Activated effector memory CD4-positive, alpha-beta T cell treated with Interleukin-2 at 50 U/mL for 16 hours (primary cell): ENCODE data around the gene TXNDC5.
A peak's percentile ranks its signal among the peaks of the same experiment; 100 is the strongest.
"Not testable (repeated sequence)": the region's sequence is repeated elsewhere in the genome, so short reads cannot be mapped to it uniquely, and the experiment has no call there.

Experiments
- DNase-seq: peaks from one replicate; pipeline ENCODE4 v3.0.0-alpha.2; 2020

TXNDC5 gene

GRCh38 chr6:7912736-7913517, 2.3 kb upstream of the TXNDC5 start:
- DNase-seq, result no peak

GRCh38 chr6:7912024-7912423, 1.4 kb upstream of the TXNDC5 start:
- DNase-seq, result no peak

GRCh38 chr6:7911345-7911725, 747 bp upstream of the TXNDC5 start:
- DNase-seq, result no peak

DNA sequence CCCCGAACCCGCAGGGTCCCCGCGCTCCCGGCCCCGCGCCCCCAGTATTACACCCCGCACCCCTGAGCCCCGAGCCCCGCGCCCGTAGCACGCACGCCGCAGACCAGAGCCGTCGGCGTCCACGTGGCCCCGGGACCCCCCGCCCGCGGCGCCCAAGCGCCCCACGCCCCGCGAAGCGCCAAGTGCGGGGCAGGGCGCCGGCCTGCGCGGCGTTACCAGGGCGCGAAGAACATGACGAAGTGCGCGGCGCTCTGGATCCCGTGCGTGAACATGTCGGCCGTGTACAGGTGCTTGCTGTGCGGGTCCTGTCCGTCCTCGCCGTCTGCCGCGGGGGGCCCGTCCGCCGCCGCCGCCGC, 312 bp downstream of the TXNDC5 start:
- DNase-seq, result no peak

DNA sequence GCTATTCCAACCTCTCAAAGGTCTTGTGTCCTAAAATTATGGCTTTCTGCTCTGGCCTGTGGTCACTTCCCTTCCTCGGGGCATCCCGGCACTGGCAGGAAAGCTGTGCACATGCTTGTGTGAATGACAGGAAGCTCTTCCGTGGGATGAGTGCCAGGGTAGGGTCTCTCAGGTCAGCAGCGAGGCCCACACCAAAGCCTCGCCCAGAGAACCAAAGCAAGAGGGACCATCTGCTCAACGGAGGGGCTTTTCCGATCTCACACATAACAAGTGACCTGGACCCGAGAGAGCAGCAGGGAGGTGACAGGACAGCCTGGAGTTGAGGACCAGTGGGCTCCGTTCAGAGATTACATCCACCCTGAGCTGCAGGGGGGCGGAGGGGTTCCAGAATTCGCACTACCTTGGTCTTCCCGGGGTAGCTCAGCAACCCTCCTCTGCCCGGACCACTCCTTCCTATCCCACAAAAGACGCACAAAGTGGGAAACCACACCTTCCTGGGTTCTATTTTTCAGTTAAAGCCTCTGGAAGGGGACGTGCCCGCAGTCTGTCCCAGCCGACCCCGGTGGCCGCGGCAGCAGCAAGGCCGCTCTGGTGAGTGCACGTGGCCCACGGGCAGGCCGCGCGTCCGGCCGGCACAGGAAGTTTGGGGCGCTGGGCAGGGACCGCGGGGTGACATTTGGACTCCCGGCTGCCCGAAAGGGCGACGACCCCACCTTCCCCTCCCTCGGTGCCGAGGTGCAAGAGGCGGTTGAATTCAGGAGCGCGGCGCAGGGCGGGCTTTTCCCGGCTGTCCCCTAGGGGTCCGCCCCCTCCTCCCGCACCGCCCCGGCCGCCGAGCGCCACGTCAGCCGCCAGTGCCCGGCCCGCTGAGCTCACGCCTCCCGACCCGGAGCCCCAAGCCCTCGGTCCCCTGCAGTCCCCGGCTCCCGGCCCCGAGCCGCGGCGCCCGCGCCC, 988 bp downstream of the TXNDC5 start:
- peak; percentile 12 for DNase-seq

GRCh38 chr6:7907159-7907558, 3.4 kb downstream of the TXNDC5 start:
- DNase-seq, result no peak

DNA sequence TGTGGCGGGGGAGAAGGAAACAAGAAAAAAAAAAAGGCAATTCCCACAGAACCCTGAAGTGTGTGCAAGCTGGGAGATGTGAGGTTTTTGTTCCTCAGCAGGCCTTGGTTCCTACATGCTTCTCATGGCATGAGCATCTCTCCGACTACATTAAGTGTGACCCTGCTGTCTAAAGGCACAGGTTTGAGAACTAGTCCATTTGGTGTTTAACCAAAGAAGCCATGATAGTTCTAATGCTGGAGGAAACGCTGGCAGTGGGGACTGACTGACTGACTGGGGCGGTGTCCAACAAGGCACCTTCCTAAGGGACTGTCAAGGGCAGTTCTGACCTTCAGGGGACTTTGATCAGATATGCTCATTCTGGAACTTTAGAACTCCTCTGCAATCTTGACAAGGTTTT, 3.8 kb downstream of the TXNDC5 start:
- no peak for DNase-seq

DNA sequence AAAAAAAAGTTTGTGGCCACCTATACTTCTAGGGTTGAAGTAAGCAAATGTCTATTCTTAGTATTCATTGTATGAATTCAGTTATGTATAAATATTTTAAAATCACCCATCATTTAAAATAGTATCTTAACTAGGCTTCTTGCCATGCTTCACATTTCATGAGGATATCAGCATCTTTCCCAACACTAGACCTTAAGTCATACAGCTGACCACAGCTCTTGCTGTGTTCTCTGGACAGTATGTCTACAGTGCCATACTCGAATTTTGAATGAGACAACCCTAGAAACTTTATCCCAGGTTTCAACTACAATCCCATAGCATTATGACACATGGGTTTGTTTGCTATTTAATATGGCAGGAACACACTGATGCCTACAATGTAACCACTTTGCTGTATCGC, 5.2 kb downstream of the TXNDC5 start:
- no peak for DNase-seq

GRCh38 chr6:7904654-7905319, 5.8 kb downstream of the TXNDC5 start:
- no peak for DNase-seq

- no peak for DNase-seq
Measured at GRCh38 chr6:7903673-7904072, 6.9 kb downstream of the TXNDC5 start.

GRCh38 chr6:7902867-7903266, 7.7 kb downstream of the TXNDC5 start:
- no peak for DNase-seq

GRCh38 chr6:7902221-7902620, 8.4 kb downstream of the TXNDC5 start:
- DNase-seq, result no peak

GRCh38 chr6:7901780-7902179, 8.8 kb downstream of the TXNDC5 start:
- DNase-seq, result no peak

DNA sequence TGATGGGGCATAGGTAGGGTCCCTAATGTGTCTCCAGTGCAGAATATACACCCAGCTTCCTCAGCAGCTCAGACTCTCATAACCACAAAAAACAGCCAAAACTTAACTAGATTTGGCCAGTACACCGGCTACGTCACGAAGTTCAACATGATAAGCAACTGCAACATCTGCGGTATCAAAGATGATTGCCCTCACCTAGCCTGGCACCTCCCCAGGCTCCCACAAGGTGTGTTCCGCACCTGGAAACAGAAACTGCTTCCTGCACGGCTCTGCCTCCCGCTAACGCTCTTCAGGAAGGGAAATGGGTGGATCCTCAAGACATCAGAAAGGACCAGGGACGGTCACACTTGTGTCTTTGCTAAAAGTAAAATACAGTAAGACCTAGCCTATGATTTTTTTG, 9.5 kb downstream of the TXNDC5 start:
- DNase-seq, result no peak

DNA sequence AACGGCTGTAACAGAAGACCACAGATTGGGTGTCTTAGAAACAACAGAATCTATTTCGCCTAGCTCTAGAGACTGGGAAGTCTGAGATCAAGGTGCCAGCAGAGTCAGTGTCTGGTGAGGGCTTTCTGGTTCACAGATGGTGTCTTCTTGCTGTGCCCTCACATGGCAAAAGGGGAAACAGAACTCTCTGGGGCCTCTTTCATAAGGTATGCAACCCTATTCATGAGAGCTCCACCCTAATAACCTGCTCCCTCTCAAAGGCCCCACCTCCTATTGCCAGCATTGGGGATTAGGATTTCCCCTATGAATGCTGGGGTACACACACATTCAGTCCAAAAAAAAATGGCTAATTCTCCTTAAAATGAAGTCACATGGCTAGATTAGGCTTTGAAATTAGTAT, 10.0 kb downstream of the TXNDC5 start:
- DNase-seq, result no peak

- DNase-seq, result no peak
Measured at GRCh38 chr6:7899889-7900213, 10.7 kb downstream of the TXNDC5 start.

- no peak for DNase-seq
Measured at GRCh38 chr6:7899101-7899888, 11.3 kb downstream of the TXNDC5 start.

DNA sequence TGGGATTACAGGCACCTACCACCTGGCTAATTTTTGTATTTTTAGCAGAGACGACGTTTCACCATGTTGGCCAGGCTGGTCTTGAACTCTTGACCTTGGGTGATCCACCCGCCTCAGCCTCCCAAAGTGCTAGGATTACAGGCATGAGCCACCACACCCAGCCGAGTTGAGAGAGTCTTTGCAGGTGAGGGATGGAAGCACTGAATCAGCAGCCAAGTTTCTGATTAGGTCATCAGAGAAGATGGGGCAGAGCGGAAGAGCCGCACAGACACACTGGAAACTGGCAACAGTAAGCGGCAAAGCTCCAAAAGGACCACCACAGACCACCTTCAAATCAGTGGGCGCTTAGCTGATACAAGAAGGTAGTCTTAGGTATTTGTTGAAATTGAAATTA, 12.4 kb downstream of the TXNDC5 start:
- not testable (repeated sequence) for DNase-seq

- no peak for DNase-seq
Measured at GRCh38 chr6:7897461-7898192, 13.0 kb downstream of the TXNDC5 start.

DNA sequence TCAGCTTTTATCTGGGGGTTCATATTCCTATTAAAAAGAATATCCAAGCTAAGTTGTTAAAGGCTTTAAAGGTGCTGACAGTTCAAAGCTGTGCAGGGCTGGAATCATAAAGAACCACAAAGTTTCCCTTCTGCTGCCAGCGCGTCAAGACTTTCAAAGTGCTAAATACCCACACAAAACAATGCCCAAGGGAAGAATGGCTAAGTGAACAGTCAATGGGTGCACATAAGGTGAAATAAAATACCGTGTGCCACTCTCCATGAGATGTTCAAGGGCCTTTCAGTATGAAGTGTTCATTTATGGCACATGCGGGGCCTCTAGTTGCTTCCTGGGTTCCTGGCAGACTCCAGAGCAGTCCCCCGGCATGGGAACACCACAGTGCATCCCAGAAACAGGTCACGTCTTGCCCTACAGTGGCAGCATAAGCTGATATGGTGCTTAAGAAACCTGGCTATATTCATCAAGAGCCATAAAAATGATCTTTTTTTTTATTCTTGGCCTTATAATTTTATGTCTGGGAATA, 14.1 kb downstream of the TXNDC5 start:
- no peak for DNase-seq

GRCh38 chr6:7895125-7895423, 15.5 kb downstream of the TXNDC5 start:
- DNase-seq, result no peak
